Fibroblast of mammary gland (primary cell): ENCODE results near the gene GGA3.
A peak's percentile ranks its signal among the peaks of the same experiment; 100 is the strongest.
"Not testable (repeated sequence)": the region's sequence is repeated elsewhere in the genome, so short reads cannot be mapped to it uniquely, and the experiment has no call there.

Source experiments
- DNase-seq: peaks from one replicate; pipeline ENCODE4 v3.0.0-alpha.2; 2010; ENCODE audit warnings: low read depth
- H3K4me3 ChIP-seq: 2 replicates; pipeline ENCODE4 v1.5.1; 2011; ENCODE audit warnings: low read depth, mild to moderate bottlenecking, low read length, moderate library complexity; ENCODE audit not compliant: control insufficient read depth
- CTCF ChIP-seq: conservative IDR thresholded peaks from 2 replicates; pipeline ENCODE4 v1.5.1; 2011; ENCODE audit warnings: low read depth, low read length, inconsistent platforms; ENCODE audit not compliant: control insufficient read depth, insufficient read depth

GGA3 gene

GRCh38 chr17:75209061-75209460 is 52.3 kb downstream of the GGA3 start:
- H3K4me3 ChIP-seq, result no peak overlapping the region

GRCh38 chr17:75208161-75208560 is 53.2 kb downstream of the GGA3 start:
- no peak for DNase-seq
- no peak overlapping the region for H3K4me3 ChIP-seq
- TF ChIP-seq CTCF, result no peak

More at GRCh38 chr17:75209061-75209460, 52.3 kb downstream of the GGA3 start:
- TF ChIP-seq CTCF, result no peak
- DNase-seq, result no peak

GRCh38 chr17:75207760-75208159 is 53.6 kb downstream of the GGA3 start:
- TF ChIP-seq CTCF, result no peak
- H3K4me3 ChIP-seq, result no peak overlapping the region

GRCh38 chr17:75207050-75207407 is 54.4 kb downstream of the GGA3 start:
- DNase-seq, H3K4me3 ChIP-seq: not testable (repeated sequence)

More at GRCh38 chr17:75207760-75208159, 53.6 kb downstream of the GGA3 start:
- DNase-seq, result peak; percentile 33

GRCh38 chr17:75205793-75206163 is 55.6 kb downstream of the GGA3 start:
- TF ChIP-seq CTCF, result no peak
- H3K4me3 ChIP-seq, result peak overlapping the region; percentile 99
- DNase-seq, result no peak

- peak within 1 kb of the TSS; percentile 99 for H3K4me3 ChIP-seq
- peak; percentile 91 for DNase-seq
- TF ChIP-seq CTCF, result no peak
These were observed 56.2 kb downstream of the GGA3 start, which contains the start of gene NUP85 for GRCh38 chr17:75205037-75205792. Gene NUP85 (plus strand): TSS chr17:75205679. CDS start chr17:75205762, 83 bp downstream.

- no peak for DNase-seq
- TF ChIP-seq CTCF, result no peak
- no peak overlapping the region for H3K4me3 ChIP-seq
These were observed 61.4 kb downstream of the GGA3 start for GRCh38 chr17:75199886-75200618.
